ENCODE data around the gene TMCO6.

The TMCO6 gene

GRCh38 chr5:140672455-140673186 is 33.4 kb downstream of the TMCO6 start (continued):
- TF ChIP-seq KLF16 (tag by site-specific recombination; IDR thresholded peaks at IDR 0.05): no peak

DNA sequence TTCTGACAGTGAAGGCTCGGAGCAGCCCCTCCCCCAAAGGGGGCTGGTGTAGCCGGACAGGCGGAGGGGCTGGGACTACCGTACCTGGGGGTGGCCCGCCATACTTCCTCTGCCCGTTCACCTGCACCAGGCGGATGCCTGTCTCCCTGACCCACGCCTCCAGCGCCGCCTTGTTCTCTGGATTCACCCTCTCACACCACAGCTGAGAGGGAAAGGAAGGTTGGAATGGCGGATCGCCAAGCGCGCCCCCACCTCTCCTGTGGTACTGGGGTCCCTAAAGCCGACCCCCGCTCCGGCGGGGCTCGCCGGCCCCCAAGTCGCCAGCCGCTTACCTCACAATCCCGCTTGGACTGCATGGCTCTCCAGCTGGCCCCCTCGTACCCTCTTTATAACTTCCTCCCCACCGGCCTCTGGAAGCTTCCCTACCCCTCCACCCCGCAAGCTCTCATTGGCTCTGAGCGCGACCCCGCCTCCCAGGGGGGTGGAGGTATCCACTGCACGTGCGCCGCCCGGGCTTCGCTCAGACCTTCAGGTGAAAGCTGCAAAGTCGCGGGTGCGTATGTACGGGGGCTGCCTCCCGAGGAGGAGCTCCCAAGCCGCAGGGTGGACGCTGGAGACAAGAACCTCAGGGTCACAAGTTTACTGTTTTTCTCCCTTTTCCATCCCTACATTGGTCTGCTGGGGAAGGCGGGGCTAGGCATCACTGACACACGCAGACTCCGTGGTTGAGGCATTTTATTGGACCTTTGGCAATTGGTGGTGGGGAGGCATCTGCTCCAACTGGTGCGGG is 34.1 kb downstream of the TMCO6 start, which contains the start of gene DND1:
TSS of gene DND1 (minus strand) at position 390 of the 790 bp plus-strand sequence. CDS start at position 356, 34 bp downstream.
- ChIA-PET POLR2A (interaction anchor here (1.0 to 1.6 kb wide), 3 partner anchors 9 to 26 kb away, joined by 3 to 6 read pairs (median 4); partner anchors contain the start of genes HARS1, HARS2, IK and NDUFA2), CTCF (interaction anchor here (1.0 kb wide), 1 partner anchor 48 kb away, joined by 3 read pairs; no protein-coding TSS in a partner anchor)
- Histone ChIP-seq H3K9me3 (ENCODE audit: control insufficient read depth, insufficient read depth, low read depth, low read length) (no peaks in the 10 kb centered on the region), H3K27ac (ENCODE audit: extremely low read depth, low read depth, low read length) (no peak within 1 kb of the TSS), H3K4me1 (ENCODE audit: control insufficient read depth, insufficient read depth, low read length) (no peaks in the 10 kb centered on the region), H3K4me3 (ENCODE audit: low read depth, low read length) (no peak within 1 kb of the TSS), H3K36me3 (ENCODE audit: control insufficient read depth in 2 of 2, insufficient read depth in 1 of 2, low read length in 2 of 2) (peaks cover 17 to 96% of the 10 kb centered on the region in 2 experiments; a peak in 2 of 3 replicates)
- no peak for TF ChIP-seq ZNF214 (tag by site-specific recombination; IDR thresholded peaks at IDR 0.05; ENCODE audit: borderline replicate concordance)
- TF ChIP-seq BCL11B (tag by site-specific recombination; IDR thresholded peaks at IDR 0.05; ENCODE audit: low read depth): no peak
- TF ChIP-seq ZNF670 (tag by site-specific recombination; IDR thresholded peaks at IDR 0.05; ENCODE audit: low read depth): no peak

- Histone ChIP-seq H3K27ac (ENCODE audit: extremely low read depth, low read depth, low read length) (no peak overlapping the region), H3K36me3 (ENCODE audit: control insufficient read depth in 2 of 2, insufficient read depth in 1 of 2, low read length in 2 of 2) (peaks cover 23 to 93% of the 10 kb centered on the region in 2 experiments; a peak in 2 of 3 replicates), H3K4me1 (ENCODE audit: control insufficient read depth, insufficient read depth, low read length) (no peaks in the 10 kb centered on the region), H3K9me3 (ENCODE audit: control insufficient read depth, insufficient read depth, low read depth, low read length) (no peaks in the 10 kb centered on the region), H3K4me3 (ENCODE audit: low read depth, low read length) (no peak overlapping the region)
- ChIA-PET POLR2A (interaction anchor here (1.2 to 1.4 kb wide), 2 partner anchors 17 to 27 kb away, joined by 10 to 11 read pairs; partner anchors contain the start of genes HARS1, HARS2, IK and NDUFA2), CTCF (interaction anchor here (1.0 kb wide), 1 partner anchor 48 kb away, joined by 3 read pairs; no protein-coding TSS in a partner anchor)
- TF ChIP-seq ZNF707 (tag by site-specific recombination; IDR thresholded peaks at IDR 0.05): no peak
- TF ChIP-seq ZNF785 (tag by site-specific recombination; IDR thresholded peaks at IDR 0.05): no peak
- TF ChIP-seq ZNF514 (tag by site-specific recombination; IDR thresholded peaks at IDR 0.05): no peak
- no peak for TF ChIP-seq ZNF341 (tag by site-specific recombination; IDR thresholded peaks at IDR 0.05; ENCODE audit: low read depth)
- TF ChIP-seq ZNF157 (tag by site-specific recombination; IDR thresholded peaks at IDR 0.05): no peak
- no peak for TF ChIP-seq AEBP2 (tag by site-specific recombination; IDR thresholded peaks at IDR 0.05; ENCODE audit: borderline replicate concordance)
- TF ChIP-seq, protein P1, sequence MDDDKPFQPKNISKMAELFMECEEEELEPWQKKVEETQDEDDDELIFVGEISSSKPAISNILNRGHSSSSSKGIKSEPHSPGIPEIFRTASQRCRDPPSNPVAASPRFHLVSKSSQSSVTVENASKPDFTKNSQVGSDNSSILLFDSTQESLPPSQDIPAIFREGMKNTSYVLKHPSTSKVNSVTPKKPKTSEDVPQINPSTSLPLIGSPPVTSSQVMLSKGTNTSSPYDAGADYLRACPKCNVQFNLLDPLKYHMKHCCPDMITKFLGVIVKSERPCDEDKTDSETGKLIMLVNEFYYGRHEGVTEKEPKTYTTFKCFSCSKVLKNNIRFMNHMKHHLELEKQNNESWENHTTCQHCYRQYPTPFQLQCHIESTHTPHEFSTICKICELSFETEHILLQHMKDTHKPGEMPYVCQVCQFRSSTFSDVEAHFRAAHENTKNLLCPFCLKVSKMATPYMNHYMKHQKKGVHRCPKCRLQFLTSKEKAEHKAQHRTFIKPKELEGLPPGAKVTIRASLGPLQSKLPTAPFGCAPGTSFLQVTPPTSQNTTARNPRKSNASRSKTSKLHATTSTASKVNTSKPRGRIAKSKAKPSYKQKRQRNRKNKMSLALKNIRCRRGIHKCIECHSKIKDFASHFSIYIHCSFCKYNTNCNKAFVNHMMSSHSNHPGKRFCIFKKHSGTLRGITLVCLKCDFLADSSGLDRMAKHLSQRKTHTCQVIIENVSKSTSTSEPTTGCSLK (tag by site-specific recombination; IDR thresholded peaks at IDR 0.05): no peak
- no peak for TF ChIP-seq ZNF645 (tag by site-specific recombination; IDR thresholded peaks at IDR 0.05)
- no peak for TF ChIP-seq ZNF302 (tag by site-specific recombination; IDR thresholded peaks at IDR 0.05; ENCODE audit: low read depth)
- TF ChIP-seq, protein P2, sequence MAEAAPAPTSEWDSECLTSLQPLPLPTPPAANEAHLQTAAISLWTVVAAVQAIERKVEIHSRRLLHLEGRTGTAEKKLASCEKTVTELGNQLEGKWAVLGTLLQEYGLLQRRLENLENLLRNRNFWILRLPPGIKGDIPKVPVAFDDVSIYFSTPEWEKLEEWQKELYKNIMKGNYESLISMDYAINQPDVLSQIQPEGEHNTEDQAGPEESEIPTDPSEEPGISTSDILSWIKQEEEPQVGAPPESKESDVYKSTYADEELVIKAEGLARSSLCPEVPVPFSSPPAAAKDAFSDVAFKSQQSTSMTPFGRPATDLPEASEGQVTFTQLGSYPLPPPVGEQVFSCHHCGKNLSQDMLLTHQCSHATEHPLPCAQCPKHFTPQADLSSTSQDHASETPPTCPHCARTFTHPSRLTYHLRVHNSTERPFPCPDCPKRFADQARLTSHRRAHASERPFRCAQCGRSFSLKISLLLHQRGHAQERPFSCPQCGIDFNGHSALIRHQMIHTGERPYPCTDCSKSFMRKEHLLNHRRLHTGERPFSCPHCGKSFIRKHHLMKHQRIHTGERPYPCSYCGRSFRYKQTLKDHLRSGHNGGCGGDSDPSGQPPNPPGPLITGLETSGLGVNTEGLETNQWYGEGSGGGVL (tag by site-specific recombination; IDR thresholded peaks at IDR 0.05): no peak
- no peak for TF ChIP-seq ZBTB44 (tag by site-specific recombination; IDR thresholded peaks at IDR 0.05)
- no peak for TF ChIP-seq GLI2 (tag by site-specific recombination; IDR thresholded peaks at IDR 0.05; ENCODE audit: borderline replicate concordance, low read depth)
- TF ChIP-seq ZNF521 (tag by site-specific recombination; IDR thresholded peaks at IDR 0.05): no peak
- TF ChIP-seq, protein P3, sequence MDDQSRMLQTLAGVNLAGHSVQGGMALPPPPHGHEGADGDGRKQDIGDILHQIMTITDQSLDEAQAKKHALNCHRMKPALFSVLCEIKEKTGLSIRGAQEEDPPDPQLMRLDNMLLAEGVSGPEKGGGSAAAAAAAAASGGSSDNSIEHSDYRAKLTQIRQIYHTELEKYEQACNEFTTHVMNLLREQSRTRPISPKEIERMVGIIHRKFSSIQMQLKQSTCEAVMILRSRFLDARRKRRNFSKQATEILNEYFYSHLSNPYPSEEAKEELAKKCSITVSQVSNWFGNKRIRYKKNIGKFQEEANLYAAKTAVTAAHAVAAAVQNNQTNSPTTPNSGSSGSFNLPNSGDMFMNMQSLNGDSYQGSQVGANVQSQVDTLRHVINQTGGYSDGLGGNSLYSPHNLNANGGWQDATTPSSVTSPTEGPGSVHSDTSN (CRISPR knock-in tag; IDR thresholded peaks at IDR 0.05): no peak
- no peak for TF ChIP-seq ZNF747 (tag by site-specific recombination; IDR thresholded peaks at IDR 0.05)
These were observed 35.0 kb downstream of the TMCO6 start for GRCh38 chr5:140674211-140674610.

Data from HEK293 (cell line).